Fibroblast of skin of left quadriceps (primary cell): Measurements from ENCODE around the gene ANXA2.
"Not testable (repeated sequence)": the region's sequence is repeated elsewhere in the genome, so short reads cannot be mapped to it uniquely, and the experiment has no call there.

ENCODE experiments used
- DNase-seq, 2 experiments: peaks; one replicate each; pipeline ENCODE4 v3.0.0-alpha.2; 2013; ENCODE audit warnings: low read depth in 2 of 2

The ANXA2 gene

DNA sequence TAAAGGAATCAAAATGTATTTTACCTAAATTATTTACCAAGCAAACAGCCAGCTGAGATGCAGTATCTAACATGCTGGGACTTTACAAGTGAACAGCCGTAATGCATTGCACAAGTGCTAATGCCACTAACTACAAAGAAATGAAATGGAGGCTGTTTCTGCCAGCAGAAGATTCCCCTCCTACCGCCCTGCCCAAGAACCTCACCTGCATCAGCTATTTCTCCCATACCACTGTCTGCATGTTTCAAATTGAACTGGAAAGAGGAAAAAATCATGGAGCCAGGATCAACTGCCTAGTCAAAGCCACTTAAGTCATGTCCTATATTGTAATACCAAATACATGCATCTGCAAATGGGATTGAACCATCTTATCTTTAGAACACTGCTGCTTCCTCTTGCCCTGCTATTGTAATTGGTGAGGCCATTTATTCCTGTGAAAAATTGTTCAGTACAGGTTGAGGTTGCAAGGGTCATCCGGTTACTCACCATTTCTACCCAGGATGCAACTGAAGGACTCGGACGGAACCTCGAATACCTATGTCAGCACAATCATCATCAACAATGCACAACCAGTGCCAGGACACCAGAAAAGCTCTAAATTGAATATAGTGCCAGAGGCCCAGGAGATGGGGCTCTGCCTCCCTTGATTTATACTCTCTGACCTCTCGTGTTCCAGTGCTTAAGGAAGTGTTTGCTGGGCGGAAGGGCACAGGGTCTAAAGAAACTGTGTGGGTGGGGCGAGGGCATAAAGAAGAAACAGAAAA, 27.5 kb downstream of the ANXA2 start:
- DNase-seq: no peak

DNA sequence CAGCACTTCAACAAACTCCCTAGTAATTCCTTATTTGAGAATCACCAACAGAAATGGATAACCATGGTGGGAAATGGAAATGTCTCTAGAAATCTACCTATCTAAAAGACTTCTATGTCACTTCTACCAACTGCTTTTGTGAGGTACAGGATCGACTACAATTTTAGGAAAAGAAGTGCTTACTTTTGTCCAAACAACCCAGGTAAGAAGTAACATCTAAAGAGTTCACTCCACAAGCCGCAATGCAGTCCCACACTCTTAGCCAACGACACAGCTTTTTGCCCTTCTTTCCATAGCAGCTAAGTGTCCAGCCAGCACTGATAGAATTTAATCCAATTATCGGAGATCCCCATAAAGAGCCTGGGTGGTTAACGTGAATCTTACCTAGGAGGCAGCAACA, 28.1 kb downstream of the ANXA2 start:
- no peak for DNase-seq

DNA sequence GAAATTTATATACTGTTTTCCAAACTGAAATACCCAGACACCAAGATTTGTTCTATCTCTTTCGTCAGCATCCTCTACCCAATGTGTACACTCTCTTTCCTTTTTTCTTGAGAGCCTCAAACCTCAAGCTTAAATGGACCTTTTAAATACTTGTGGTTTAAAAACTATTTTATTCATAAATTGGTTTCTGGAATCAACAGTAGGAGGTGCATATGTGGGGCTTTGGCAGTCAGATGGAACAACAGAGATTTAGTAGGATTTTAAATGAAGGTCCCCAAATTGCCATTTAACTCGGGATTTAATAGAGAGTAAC, 33.2 kb downstream of the ANXA2 start:
- DNase-seq: no peak

DNA sequence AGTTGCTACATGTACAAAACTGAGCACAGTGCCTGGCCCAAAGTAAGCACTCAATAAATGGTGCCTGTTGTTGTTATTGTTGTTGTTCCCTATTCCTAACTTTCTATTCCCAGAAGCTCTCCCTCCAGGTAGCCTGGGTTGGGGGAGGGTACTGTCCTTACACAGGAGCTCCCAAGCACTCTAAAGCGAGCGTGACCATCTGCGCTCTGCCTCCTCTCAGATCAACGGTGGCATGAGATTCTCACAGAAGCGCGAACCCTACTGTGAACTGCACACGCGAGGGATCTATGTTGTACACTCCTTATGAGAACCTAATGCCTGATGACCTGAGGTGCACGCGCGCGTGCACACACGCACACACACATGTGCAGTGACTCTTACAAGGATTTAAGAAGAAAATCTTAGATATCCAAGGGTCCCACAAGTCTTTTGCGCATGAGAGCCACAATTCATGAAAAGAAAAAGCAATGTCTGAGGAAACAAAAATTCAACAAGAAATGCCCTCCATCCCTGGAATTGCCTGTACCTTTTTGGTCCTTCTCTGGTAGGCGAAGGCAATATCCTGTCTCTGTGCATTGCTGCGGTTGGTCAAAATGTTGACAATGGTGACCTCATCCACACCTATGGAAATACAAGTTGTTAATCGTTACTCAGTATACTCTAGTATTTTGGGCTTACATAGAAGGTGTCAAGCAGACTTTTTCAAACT, 33.7 kb downstream of the ANXA2 start:
- DNase-seq: no peak

DNA sequence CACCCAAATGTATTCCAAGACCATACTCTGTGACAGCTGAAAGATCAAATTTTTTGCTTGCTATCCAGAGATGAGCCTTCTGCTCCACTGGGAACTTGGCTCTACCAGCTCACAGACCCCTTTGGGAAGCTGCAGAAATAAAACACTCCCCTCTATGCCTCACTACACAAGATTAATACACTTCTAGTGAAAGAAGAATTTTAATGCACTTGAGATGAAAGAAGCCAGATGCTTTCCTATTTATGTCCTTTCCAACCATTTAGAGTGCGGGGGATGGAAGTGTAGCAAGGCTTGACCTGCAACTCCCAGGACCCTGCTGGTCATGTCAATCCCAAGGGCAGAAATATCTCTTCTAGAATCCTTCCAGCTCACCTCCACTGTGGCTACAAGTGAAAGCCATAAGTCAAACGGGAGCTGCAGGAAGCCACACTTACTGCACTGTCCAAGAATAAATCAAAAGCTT, 34.7 kb downstream of the ANXA2 start:
- no peak for DNase-seq

DNA sequence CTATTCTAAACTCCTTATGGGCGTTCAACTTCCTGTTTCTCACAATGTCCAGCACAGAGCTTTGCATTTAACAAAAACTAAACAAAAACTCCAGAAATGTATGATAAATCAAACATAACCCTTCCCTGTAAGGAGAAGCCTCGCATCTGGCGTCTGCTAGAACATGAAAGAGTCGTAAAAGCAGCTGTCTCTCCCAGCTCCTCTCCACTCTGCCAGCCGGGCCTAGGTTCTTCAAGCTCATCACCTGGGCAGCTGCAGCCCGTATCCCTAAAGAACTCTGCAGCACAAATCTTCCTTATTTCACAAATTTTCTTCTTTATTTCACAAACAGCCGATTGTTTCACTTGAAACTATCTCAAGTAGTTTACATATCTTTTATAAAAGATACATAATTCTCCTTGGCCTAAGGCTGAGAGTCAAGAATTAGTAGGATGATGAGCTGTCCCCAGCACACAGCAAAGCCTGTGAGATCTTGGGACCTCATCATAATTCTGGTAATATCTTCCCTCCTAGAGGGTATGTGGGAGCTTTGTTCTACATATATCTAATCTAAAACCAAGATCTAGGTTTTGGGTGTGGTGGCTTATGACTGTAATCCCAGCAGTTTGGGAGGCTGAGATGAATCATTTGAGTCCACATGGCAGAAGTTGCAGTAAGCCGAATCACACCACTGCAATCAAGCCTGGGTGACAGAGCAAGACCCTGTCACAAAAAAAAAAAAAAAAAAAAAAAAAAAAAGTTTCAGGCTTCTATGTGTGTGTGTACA, 35.3 kb downstream of the ANXA2 start:
- DNase-seq: peak in 1 of 2 experiments; percentile 40

DNA sequence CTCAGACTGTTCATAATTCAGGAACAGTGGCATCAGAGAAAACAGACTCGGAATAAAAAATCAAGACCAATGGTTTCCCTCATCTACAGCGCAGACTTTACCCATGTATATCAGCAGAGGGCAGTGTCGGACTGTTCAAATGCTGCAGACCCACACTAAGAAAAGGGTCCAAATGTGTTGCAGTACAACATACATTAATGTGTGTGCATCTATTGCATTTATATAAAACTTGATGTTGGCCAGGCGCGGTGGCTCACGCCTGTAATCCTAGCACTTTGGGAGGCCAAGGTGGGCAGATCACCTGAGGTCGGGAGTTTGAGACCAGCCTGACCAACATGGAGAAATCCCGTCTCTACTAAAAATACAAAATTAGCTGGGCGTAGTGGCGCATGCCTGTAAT, 38.0 kb downstream of the ANXA2 start:
- not testable (repeated sequence) for DNase-seq

DNA sequence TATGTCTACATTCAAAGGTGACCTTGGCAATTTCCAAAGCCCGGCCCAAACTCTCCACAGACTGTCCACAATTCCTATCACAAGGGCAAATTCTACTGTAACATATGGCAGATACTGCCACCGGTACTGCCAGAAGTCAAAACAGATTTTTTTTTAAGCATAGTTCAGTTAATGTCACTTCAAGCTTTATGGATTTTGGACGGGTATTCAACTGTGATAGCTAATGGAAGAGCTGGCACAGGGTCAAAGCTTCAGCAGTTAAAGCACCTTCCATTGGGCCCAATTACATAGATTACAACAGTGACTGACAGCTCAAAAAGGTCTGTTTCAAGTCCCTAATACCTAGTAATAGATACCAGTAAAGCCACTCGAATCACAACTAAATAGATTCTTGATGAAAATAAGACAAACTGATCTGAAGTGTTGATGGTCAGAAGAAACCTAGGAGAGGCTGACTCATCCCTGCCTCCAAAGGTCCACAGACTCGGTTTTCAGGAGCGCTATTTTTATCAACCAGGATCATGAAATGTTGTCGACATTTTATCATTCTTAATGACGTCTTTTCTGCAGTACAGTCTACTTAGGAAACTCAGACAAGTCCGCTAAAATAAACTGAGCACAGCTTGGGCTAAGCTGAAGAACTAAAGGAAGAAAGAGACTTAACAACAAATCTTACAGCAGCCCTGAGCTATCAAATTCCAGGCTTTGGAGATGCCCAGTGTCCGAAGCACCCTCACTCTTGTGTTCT, 38.7 kb downstream of the ANXA2 start:
- peak in 1 of 2 experiments; percentile 37 for DNase-seq

DNA sequence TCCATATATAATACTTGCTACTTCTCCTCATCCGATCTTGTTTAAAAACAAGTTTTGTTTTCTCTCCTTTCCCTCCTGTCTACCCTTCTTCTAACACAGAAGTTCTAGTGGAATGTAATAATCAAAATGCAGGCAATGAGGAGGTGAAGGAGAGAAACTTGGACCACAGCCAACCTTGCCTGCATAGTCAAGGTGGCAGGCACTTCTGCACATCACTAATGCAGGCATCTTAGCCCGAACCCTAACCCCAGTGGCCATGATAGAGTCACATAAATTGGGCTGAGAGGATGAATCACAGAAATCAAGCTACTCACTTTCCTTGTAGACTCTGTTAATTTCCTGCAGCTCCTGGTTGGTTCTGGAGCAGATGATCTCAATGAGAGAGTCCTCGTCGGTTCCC, 41.0 kb downstream of the ANXA2 start:
- DNase-seq: no peak

DNA sequence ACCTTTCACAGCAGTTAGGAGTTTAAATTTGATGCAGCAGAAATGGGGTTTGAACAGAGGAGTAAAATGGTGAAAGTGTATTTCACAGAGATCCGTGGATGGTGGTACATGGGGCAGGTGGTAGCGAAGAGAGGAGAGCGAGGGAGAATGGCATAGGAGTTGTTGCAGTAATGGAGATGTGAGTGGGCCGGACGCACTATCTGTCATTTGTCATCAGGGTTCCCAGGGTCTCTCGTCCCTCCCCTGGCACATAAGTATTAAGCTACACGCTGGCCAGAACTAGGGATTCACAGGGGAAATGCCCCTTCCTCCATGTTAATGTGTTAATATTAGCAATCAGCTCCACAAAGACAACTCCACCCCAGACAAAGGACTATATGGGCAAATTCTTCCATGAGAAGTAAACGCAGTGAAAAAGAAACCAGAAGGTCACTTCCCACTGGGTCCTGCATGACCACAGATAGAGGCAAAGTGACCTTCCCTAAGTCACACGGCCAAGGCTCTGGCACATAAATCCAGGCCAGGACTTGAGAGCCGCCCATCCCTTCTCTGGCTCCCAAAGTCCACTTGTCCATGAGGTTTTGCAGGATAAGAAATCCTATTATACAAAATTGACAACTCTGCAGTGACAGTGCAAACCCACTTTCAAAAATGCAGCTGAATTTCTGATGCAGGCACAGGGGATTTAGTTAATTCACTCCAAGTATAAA, 42.5 kb downstream of the ANXA2 start:
- DNase-seq: no peak

DNA sequence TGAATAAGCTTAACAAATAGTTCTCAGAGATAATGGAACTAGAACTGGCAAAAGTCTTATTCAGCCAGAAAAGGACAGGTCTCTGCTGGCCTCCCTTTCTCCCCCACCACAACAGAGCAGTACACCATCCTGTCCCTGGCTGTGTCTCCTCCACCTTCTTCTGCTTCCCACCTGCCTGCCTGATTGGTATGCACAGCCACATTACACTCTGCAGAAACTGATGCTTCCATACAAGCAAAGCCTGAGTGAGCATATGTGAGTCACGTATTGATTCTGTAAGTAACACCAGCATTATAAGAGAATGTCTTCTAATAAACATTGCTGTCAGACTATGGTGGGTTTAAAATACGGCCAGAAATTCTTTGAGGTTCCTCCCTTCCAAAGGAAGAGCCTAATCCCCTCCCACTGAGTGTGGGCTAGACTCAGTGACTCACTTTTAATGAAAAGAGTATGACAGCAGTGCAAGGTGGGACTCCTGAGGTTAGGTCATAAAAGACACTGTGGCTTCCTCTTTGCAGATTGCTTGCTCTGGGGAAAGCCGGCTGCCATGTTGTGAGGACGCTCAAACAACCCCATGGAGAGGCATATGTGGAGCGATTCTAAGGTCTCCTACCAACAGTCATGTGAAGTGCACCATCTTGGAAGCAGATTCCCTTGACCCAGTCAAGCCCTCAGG, 44.4 kb downstream of the ANXA2 start:
- DNase-seq: peak; percentile 83 to 85

DNA sequence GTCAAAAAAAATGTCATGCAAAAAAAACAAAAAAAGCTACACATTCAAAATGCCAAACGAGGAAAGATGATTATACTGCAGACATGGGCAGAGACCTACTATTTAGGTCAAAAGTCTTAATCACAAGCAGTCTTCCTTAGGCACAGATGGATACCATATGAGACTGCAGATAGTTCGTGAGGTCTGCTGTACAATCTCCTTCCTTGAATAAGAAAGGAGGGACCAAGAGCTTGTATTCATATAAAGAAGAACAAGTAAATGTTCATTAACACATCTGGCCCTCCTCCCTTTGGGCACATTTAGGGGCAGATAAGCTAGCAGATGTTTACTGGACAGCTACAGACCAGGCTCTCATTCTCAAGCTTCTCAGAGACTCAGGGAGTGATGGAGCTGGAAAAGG, 45.3 kb downstream of the ANXA2 start:
- no peak for DNase-seq

DNA sequence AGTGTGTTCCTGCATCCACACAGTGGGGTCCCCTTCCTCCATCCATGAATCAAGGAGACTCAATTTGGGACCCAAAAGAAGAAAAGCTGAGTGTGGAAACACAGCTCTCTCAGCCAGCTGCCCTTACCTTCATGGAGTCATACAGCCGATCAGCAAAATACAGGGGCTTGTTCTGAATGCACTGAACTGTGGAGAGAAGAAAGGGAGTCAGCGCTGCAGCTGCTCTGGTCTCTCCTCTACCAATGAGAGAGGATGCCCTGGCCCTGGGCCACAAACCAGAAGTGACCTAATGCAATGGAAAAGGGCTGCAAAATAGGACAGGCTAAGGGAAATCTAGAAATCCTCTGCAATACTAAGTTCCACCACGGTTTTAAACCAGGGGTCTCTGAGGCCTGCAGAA, 46.7 kb downstream of the ANXA2 start:
- DNase-seq: no peak

DNA sequence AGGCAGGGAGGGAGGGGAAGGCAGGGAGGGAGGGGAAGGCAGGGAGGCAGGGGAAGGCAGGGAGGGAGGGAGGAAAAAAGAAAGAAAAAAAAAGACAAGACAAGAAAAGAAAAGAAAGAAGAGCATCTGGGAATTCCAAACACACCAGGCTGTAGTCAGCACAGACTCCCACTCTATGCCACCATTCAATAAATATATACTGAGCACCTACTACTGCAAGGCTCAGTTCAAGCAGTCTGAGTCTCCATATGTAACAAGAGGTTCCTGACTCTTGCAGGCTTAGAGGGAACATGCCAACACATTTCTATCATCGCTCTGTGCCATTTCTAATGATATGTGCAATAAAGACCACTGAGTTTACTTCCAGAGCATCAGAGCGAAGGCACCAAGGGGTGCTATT, 47.7 kb downstream of the ANXA2 start:
- no peak for DNase-seq

DNA sequence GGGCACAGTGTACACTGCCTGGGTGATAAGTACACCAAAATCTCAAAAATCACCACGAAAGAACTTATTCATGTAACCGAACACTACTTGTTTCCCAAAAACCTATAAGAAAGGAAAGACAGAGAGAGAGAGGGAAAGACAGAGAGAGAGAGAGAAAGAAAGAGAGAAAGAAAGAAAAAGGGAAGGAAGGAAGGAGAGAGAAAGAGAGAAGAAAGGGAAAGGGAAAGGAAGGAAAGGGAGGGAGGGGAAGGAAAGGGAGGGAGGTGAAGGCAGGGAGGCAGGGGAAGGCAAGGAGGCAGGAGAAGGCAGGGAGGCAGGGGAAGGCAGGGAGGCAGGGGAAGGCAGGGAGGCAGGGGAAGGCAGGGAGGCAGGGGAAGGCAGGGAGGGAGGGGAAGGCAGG, 48.2 kb downstream of the ANXA2 start:
- no peak for DNase-seq

DNA sequence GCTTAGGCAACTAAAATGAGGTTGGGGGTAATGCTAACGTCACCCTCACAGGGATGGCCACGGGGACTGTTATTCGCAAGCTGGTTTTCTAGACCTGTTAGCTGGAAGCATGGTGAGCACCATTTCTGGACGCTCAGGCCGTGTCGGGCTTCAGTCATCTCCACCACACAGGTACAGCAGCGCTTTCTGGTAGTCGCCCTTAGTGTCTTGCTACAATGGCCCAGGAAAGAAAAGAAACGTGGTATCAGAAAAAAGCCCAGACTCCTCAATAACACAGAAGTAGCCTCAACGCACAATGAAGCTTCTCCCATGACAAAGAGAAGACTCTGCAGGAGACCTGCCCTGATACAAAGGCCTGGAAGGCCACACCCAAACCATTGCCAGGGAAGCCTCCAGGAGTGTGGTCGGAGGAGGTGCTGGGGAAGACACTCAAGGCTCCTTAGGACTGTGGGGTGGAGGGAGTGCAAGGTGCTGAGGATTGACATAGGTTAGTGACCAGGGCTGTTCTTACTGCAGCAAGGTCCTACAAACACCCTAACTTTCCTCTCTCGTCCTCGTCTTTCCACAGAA, 50.2 kb downstream of the ANXA2 start:
- no peak for DNase-seq

DNA sequence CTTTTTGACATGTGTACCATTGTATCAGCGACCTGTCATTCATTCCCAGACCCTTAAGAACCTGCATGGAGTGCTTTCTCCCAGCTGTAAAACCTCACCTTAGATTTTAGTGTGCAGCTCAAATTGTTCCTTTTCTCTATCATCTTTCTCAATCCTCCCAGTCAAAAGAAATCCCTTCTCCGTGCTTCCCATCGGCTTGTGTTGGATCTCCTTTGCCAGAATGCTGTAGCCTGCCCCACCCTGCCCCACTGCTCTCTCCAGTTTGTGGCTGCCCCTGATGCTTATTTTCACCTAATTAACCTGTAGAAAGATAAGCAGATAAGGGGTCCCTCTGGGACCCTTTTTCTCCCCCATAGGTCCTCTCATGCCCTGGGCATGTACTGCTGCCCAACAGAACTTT, 51.1 kb downstream of the ANXA2 start:
- DNase-seq: no peak

DNA sequence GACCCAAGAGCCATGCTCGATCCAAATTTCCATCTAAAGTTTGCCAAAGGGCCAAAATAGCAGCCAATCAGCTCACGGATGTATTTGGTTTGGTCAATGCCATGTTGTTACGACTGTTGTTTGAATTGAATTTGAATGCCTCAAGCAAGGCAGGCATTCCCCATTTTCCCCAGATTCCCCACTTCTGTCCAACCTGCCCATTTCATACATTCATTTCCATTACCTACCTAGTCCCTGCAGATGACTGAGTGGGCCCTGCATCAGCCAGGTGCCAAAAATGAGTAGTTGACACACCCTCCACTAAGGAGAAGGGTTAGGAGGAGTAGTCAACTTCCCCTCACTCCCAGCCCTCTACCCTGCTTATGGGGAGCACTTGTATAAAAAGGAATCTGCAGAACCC, 51.7 kb downstream of the ANXA2 start:
- no peak for DNase-seq

DNA sequence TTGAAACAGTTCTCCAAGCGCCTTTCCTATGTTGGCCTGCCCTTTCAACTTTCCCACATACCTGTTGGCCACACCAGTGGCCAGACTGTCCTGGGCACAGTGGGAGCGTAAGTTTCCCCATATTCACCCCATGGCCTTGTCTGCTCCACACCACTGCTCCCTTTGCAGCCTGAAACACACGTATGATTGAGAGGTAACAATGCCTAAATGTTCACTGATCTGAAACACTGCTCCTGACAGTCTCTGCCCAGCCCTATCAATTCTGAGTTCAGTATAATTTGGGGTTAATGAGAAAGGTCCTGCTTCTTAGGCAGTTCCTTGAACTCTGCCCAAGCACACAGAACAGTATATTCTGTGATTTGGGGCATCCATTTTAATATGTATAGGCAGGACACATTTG, 52.2 kb downstream of the ANXA2 start:
- DNase-seq: no peak

DNA sequence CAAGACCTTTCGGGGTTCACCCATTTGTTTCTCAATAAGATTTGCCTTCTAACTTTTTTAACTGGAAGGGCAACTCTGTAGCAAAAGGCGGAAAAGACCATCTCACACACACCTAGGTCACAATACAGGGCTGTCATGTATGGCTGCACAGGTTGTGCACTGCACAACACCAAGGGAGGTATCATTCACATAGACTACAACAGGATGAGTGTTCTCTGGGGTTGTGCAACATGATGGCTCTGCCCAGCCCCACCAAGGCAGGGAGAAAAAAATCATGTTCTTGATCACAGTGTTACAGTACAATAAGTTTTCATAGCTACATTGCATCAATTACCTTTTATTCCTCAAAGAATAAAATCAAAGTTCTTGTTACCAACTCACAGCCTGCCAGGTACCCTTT, 52.8 kb downstream of the ANXA2 start:
- DNase-seq: no peak

DNA sequence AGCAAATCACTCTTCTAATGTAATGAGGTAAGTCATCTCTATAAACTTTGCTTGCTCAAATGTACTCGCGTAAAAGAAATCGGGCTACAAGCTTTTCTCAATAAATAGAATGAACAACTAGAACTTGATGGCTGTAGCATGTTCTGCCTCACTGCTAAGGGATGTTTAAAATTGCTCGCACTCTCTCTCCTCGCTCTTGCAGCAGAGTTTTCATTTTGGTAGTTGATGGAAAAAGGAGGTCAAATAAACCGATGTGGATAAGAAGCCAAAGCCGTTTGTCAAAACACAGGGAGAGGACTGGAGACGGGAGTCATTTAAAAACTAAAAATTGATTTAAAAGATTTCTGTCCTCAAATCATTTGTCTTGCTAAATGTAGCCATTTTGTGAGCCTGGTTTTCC, 53.3 kb downstream of the ANXA2 start:
- no peak for DNase-seq
